Cardiac septum (tissue), 1 donor: ENCODE data around the gene MYBPH. TPM values are rescaled to one million over a fixed set of nuclear protein-coding genes. Genes with fewer than 3 reads are reported as not detected.

ENCODE experiments used
- DNase-seq: peaks from one replicate; pipeline ENCODE4 v3.0.0-alpha.2; 2020; ENCODE audit warnings: low spot score
- intact Hi-C: fragments of 100-400 bp; cut with DNase I; formaldehyde crosslinking; loops from one replicate; pipeline ENCODE4 v1.14.0; 2022
- total RNA-seq: library from RNA; stranded (reverse); fragmentation: NEBNext Ultra II Directional; extraction: Animal tissue kit (Norgen Biotek cat#: 25700); gene quantifications from one replicate; pipeline ENCODE4 v1.2.1, GENCODE V29; 2021
- donor health status: DM: no; HTN: no; CAD: no.

MYBPH gene
- total RNA-seq, 1 donor from 2014 or later: not detected

DNA sequence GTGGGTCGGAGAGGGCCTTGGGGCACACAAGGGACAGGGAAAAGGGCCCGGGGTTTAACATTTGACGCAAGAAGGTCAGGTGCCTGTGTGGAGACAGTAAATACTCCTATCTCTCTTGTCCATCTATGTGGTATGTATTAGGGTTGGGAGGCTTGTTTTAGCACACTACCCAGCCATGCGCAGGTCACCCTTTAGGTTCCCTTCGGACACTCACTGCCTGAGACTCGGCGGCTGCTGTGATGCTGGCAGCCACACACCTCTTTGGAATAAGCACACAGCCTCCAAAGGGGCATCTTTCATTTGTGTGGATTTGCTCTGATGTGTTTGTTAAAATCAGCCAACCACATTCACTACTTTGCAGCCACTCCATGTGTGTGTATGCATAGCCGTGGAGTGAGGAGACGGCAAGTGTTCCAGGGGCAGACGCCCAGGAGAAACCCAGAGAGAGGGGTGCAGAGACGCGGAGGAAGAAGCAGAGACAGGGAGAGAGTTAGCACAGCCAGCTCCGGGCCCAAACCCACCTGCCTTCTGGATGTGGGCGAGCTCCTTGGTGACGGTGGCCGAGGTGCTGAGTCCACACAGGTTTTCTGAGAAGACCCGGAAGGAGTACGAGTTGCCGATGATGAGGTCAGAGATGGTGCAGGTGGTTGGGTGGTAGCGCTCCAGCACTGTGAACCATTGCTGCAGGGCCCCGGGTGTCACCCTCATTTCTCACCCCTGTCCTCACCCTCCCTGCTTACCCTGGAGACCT, 5.7 kb downstream of the MYBPH start:
- intact Hi-C loops: no loop called here
- no peak for DNase-seq

- intact Hi-C loops: no loop called here
- DNase-seq: no peak
Observed at GRCh38 chr1:203168991-203169390, 6.6 kb downstream of the MYBPH start.

- no peak for DNase-seq
Observed at GRCh38 chr1:203168256-203168786, 7.3 kb downstream of the MYBPH start.

GRCh38 chr1:203167913-203168200, 7.8 kb downstream of the MYBPH start:
- DNase-seq: no peak
- intact Hi-C loops: no loop called here

More at GRCh38 chr1:203168256-203168786, 7.3 kb downstream of the MYBPH start:
- intact Hi-C loops: no loop called here

DNA sequence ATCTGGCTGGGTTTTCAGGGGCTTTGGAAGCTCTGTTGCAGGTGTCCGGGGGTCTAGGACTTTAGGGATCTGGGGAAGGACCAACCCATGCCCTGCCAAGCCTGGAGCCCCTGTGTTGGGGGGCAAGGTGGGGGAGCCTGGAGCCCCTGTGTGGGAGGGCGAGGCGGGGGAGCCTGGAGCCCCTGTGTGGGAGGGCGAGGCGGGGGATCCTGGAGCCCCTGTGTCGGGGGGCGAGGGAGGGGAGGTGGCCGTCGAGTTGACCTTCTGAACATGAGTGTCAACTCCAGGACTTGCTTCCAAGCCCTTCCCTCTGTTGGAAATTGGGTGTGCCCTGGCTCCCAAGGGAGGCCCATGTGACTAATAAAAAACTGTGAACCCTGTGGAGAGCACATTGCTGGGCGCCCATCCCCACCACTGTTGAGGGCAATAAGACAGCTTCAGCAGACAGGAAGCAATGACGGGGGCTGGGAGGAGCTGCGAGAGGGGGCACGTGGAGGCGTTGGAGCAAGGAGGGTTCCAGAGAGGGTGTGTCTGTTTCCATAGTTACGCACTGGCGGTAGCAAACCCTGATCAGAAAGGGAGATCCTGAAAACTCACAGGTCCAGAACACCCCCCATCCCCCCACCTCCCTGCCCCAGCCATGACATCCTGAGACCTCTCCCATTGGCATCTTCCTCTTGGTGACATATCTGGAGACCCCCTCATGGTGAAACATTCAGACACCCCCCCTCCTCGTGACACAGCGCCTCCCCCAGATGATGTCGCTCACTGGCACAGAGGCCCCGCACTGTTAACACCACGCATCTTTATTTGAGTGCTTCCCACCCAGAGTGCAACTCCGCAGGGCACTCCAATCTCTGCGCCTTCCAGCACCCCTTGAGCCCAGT, 8.4 kb downstream of the MYBPH start:
- no peak for DNase-seq
- intact Hi-C loops: no loop called here

DNA sequence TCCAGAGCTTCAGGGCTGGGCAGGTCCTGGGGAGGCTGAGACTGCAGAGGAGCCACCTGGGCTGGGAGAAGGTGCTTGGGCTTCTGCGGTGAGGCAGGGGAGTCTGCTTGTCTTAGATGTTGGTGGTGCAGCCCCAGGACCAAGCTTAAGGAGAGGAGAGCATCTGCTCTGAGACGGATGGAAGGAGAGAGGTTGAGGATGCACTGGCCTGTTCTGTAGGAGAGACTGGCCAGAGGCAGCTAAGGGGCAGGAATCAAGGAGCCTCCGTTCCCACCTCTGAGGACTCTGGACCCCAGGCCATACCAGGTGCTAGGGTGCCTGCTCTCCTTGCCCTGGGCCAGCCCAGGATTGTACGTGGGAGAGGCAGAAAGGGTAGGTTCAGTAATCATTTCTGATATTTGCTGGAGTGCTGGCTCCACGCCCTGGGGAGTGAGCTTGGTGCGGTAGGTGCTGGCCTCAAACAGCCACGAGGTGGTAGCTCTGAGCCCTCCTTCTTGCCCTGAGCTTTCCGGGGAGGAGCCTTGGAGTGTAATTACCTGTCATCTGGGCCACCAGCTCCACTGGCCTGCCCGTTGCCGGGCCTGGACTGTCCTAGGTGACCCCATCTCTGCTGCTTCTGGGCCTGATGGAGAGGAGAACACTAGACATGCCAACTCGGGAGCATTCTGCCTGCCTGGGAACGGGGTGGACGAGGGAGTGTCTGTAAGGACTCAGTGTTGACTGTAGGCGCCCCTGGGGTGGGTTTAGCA, 9.3 kb downstream of the MYBPH start:
- intact Hi-C loops: no loop called here
- no peak for DNase-seq

GRCh38 chr1:203165800-203166161, 9.8 kb downstream of the MYBPH start:
- no peak for DNase-seq
- intact Hi-C loops: no loop called here

DNA sequence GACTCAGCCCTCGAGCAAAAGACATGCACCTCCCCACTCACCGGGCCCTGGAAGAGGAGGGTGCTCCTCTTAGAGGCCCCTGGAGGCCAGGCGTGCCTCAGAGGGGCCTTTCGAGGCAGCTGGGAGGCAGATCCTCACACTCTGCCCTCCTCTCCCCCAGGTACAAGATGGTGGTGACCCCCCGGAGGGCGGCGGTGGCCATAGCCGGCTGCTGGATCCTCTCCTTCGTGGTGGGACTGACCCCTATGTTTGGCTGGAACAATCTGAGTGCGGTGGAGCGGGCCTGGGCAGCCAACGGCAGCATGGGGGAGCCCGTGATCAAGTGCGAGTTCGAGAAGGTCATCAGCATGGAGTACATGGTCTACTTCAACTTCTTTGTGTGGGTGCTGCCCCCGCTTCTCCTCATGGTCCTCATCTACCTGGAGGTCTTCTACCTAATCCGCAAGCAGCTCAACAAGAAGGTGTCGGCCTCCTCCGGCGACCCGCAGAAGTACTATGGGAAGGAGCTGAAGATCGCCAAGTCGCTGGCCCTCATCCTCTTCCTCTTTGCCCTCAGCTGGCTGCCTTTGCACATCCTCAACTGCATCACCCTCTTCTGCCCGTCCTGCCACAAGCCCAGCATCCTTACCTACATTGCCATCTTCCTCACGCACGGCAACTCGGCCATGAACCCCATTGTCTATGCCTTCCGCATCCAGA, 10.4 kb downstream of the MYBPH start:
- intact Hi-C loops: no loop called here
- no peak for DNase-seq

- intact Hi-C loops: no loop called here
Observed at GRCh38 chr1:203163891-203164635, 11.6 kb downstream of the MYBPH start.

GRCh38 chr1:203162403-203162802, 13.2 kb downstream of the MYBPH start:
- intact Hi-C loops: no loop called here
- no peak for DNase-seq

More at GRCh38 chr1:203163891-203164635, 11.6 kb downstream of the MYBPH start:
- no peak for DNase-seq

GRCh38 chr1:203161703-203162102, 13.9 kb downstream of the MYBPH start:
- intact Hi-C loops: no loop called here
- DNase-seq: no peak

DNA sequence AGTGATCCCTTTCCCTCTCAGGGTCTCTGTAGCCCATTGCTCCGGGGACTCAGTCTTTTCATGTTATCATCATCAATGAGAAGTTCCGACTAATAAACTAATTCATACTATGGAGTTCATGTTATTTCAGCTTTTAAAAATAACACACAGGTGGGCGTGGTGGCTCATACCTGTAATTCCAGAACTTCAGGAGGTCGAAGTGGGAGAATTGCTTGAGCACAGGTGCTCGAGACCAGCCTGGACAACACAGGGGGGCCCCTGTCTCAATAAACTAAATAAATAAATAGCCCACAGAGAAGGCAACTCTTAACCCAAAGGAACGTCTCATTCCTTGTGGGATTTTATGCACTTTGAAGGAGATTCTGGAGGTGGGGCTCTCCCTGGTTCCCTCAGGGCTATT, 14.5 kb downstream of the MYBPH start:
- intact Hi-C loops: no loop called here
- no peak for DNase-seq

DNA sequence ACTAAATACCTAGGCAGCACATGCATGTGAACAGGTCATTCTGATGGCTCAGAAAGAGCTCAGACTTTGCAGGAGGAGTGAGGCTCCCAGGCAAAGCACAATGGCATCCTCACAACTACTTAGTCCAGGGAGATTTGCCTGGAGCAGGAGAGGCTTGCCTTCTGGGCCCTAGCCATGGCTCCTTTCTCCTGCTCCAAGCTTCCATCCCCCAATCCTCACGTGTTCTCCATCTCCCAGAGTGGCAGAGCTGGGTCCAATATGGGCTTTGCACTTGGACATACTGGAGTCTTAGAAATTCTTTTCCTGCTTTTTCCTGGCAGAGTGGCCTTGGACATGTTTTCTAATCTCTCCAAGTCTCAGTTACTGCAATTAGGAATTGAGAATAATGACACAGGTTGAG, 15.8 kb downstream of the MYBPH start:
- no peak for DNase-seq
- intact Hi-C loops: no loop called here

DNA sequence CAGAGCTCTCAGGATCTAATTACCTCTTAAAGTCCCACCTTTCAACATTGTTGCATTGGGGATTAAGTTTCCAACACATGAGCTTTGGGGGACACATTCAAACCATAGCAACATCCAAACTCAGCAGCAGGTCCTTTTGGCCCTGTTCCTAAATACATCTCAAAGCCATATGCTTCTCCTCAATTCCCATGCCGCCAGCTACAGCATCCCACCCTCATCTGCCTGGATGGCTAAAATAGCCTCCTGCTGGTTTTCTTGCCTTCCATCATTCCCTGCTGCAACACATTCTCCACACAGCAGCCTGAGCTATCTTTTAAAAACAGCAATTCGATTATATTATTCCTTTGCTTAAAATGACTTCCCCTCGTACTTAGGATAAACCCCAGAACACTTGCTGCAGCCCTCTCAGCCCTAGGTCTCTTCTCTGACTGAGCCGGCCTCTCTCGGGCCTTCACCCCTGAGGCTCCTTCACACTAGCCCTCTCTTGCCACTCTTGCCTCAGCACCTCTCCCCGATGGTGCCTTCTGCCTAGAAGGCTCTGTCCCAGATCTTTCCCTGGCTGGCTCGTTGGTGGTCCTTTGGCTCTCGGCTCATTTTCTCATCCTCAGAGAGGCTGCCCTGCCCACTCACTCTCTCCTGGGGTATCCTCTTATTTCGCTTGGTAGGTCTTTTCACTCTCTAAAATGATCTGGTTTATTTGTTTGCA, 16.5 kb downstream of the MYBPH start:
- intact Hi-C loops: no loop called here
- DNase-seq: no peak

GRCh38 chr1:203158423-203158822, 17.2 kb downstream of the MYBPH start:
- DNase-seq: no peak
- intact Hi-C loops: no loop called here

DNA sequence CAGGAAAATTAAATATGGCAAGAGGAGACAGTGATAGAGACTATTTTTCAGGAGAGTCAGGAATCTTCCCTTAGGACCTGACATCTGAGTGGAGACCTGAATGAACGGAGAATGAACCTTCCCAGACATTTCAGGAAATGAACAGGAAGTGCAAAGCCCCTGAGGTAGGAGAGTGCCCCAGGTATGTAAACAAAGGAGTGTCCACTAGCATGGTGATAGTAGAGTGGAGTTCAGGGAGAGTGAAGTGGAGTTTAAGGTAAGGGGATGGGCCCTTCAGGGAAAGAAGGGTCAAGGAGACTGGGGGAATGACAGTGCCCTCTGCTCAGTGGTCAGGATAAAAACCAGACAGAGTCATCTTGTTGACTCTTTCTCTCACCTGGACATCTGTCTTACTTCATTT, 19.3 kb downstream of the MYBPH start:
- intact Hi-C loops: no loop called here
- DNase-seq: no peak

- intact Hi-C loops: no loop called here
- DNase-seq: no peak
Observed at GRCh38 chr1:203153989-203154821, 21.4 kb downstream of the MYBPH start.
